ENCODE data around the gene GMDS.

The GMDS gene

GRCh38 chr6:1738558-1739081 lies 506.8 kb downstream of the GMDS start:
- DNase-seq (ENCODE audit: low read depth), result no peak
- no peak for TF ChIP-seq CTCF (IDR thresholded peaks at IDR 0.05; ENCODE audit: insufficient read depth, low read depth, low read length, missing control alignments)
- no peak overlapping the region for H3K4me3 ChIP-seq (ENCODE audit: low read length)

GRCh38 chr6:1737463-1738311 lies 507.7 kb downstream of the GMDS start:
- no peak overlapping the region for H3K4me3 ChIP-seq (ENCODE audit: low read length)
- no peak for TF ChIP-seq CTCF (IDR thresholded peaks at IDR 0.05; ENCODE audit: insufficient read depth, low read depth, low read length, missing control alignments)
- DNase-seq (ENCODE audit: low read depth), result no peak

GRCh38 chr6:1736346-1737105 lies 508.9 kb downstream of the GMDS start:
- no peak overlapping the region for H3K4me3 ChIP-seq (ENCODE audit: low read length)
- DNase-seq (ENCODE audit: low read depth), result no peak
- no peak for TF ChIP-seq CTCF (IDR thresholded peaks at IDR 0.05; ENCODE audit: insufficient read depth, low read depth, low read length, missing control alignments)

- TF ChIP-seq CTCF (IDR thresholded peaks at IDR 0.05; ENCODE audit: insufficient read depth, low read depth, low read length, missing control alignments), result no peak
- no peak overlapping the region for H3K4me3 ChIP-seq (ENCODE audit: low read length)
- peak; percentile 19 for DNase-seq (ENCODE audit: low read depth)
Observed at GRCh38 chr6:1735239-1735803, 510.1 kb downstream of the GMDS start.

GRCh38 chr6:1730882-1731281 lies 514.5 kb downstream of the GMDS start:
- DNase-seq (ENCODE audit: low read depth), result no peak
- H3K4me3 ChIP-seq (ENCODE audit: low read length), result no peak overlapping the region
- TF ChIP-seq CTCF (IDR thresholded peaks at IDR 0.05; ENCODE audit: insufficient read depth, low read depth, low read length, missing control alignments), result no peak

GRCh38 chr6:1729750-1730140 lies 515.7 kb downstream of the GMDS start:
- DNase-seq (ENCODE audit: low read depth), result no peak
- H3K4me3 ChIP-seq (ENCODE audit: low read length), result no peak overlapping the region
- no peak for TF ChIP-seq CTCF (IDR thresholded peaks at IDR 0.05; ENCODE audit: insufficient read depth, low read depth, low read length, missing control alignments)

Data from epithelial cell of esophagus (primary cell).